Renal cortex interstitium (tissue), 11 donors: ENCODE data around the gene ABCA1. TPM values are rescaled to one million over a fixed set of nuclear protein-coding genes. Genes with fewer than 3 reads are reported as not detected.

Experiments
- DNase-seq, 11 donors: peaks; one replicate each; pipeline ENCODE4 v3.0.0-alpha.2; 2013; ENCODE audit warnings: low read depth in 9 of 11, low spot score in 4 of 11; ENCODE audit errors: extremely low read depth in 1 of 11
- polyA plus RNA-seq, 3 donors: library from polyadenylated mRNA; unstranded; fragments of 120-200 nt; gene quantifications; one replicate each; pipeline ENCODE4 v1.2.1, GENCODE V29; 2013; ENCODE audit not compliant: insufficient read length in 3 of 3

Gene ABCA1
- polyA plus RNA-seq, 3 donors = 9.6 to 10.3 (median 9.6) TPM

DNA sequence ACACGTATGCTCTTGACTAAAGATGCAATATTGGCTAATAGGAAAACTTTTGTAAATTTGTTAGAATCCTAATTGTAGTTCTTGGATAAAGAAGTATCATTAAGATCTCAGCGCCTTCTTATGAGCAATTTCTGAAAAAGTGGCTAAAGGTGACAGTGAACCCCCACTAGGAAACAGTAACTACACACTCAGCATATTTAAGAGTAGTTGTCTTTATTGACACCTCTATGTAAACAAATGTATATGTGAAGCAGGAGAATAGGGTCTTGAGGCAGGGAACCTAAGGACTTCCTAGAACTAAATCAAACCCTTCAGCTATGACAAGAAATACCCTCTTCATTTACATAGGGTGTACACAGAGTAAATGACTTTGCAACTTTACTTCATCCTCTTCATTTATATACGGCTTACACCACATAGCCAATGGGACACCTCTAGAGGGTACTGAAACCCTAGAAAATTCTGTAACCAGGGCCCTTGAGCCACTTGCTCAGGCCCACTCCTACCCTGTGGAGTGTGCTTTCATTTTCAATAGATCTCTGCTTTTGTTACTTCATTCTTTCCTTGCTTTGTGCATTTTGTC, 177.7 kb downstream of the ABCA1 start:
- no peak for DNase-seq

DNA sequence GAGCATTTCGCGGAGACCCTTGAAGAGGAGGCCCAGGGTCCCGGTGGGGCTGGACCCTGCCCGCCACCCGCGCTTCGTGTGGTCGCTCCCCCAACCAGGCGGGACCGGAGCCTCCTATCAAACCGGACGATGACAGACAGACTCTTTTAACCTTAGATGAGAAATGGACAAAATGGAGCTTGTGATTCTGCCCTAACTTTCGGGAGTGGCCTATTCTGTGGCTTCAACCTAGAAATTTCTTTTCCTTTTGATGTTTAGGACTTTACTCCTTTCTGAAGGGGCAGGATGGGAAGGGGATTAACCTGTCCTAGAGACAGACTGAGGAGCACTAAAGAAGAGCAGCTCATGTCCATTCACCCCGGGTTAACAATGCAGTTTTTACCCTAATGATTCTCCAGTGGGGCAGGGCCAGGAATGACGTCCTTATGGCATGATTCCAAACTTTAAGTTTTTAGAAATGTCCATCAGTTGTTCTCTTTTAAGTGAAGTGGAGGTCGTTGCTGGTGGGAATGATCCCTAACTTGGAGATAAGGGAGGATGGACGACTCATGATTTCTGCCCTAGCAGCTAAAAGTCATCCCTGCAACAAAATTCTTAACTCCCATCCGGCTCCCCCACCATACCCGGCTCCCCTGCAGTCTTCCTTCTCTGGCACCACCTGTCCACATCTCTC, 179.5 kb downstream of the ABCA1 start:
- DNase-seq = peak in 7 of 11 donors; percentile 9 to 36 (median 27)

DNA sequence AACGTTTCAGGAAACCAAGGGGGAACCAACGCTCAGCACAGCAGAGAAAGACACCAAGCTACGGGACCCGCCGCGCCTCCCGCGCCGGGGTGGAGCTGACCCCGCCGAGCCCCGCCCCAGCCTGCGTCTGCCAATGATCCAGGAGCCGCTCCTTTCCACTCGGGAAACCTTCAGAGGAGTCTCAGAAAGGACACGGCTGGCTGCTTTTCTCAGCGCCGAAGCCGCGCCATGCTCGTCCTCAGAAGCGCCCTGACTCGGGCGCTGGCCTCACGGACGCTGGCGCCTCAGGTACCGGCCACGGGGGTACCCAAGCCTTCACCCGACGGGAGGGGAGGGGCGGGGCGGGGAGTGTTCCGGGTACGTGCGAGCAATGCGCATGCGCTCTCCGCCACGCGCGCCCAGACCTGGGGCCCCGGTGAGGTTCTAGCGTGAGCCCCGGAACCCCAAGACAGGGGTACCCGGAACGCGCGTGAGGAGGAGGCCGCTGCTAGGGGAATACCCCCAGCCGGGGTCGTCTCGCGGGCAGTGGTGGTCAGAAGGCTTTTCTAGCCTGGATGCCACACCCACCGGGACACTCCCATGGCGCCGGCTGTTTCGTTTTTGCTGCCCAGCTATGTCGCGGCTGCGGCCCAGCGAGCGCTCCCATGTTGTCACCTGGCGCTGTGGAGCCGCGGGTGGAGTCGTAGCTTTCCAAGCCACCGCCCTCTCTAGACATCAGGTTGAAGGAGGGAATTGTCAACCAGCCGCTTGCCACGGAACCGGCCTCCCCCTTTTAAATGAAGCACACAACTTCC, 180.2 kb downstream of the ABCA1 start, which contains the start of gene NIPSNAP3A:
Gene NIPSNAP3A (plus strand): TSS at position 119 of the 794 bp plus-strand sequence. CDS start 110 bp downstream, at position 229.
- DNase-seq = peak; percentile 53 to 85 (median 74)

DNA sequence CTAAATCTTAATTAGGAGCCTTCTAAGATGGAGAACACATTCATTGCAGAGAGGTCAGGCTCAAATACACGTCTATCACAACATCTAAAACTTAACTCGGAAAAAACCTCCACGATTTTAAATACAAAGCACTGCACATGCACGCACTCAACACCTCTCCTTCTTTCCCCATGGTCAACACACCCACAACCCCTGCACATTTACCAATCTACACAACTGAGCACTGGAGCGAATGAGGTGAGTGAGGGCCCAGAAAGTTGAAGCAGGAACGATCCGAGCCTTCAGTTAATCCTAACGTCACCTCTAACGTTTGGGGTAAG, 180.8 kb downstream of the ABCA1 start:
- DNase-seq = peak in 1 of 11 donors; percentile 55

DNA sequence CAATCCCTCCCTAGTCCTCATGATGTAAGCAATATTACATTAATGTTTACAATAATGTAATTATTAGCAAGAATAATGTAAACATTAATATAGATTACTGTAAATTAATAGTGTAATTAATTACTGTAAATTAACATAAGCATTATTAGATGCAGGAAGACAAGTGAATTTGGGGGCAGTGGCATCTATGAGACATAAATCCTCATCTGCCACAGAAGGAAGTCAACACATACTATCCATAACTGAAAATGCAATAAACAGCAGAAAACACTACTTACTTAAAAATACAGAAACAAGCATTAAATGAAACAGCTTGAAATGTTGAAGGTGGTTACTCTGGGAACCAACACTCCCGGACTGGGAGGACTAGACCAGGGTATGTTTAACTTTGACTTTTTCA, 181.2 kb downstream of the ABCA1 start:
- DNase-seq = peak in 3 of 11 donors; percentile 11 to 25 (median 21)

DNA sequence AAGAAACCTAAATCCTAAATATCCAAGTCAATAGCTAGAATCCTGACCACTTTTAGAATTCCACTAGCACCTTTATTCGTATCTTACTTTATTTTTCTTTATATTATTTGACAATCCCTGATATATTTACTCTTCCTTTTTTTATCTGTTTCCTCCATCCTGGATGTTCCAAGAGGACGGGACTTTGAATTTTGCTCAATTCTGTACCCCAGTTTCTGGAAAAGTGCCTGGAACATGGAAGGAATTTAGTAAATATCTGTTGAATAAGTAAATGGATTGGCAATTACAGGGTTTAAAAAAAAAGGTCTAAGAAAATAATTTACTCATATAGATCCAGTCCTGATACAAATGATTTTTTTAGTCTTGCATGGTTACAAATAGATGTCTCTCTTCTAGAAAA, 181.7 kb downstream of the ABCA1 start:
- no peak for DNase-seq

DNA sequence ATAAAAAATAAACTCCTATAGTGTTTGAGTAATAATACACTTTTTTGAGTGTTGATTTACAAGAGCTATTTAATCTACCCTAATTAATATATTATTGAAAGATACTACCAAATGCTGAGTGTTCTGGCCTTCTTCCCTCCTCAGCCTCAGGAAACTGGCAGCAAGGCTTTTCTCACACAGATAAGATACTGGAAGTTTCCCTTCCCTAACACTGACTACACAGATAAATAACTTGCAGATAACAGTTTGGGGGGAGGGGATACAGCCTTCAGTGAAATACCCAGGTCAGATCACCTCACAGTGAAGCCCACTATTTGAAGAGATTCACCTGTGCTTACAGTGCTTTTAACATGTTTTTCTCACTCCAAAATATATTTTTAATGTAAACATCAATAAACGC, 182.1 kb downstream of the ABCA1 start:
- no peak for DNase-seq

DNA sequence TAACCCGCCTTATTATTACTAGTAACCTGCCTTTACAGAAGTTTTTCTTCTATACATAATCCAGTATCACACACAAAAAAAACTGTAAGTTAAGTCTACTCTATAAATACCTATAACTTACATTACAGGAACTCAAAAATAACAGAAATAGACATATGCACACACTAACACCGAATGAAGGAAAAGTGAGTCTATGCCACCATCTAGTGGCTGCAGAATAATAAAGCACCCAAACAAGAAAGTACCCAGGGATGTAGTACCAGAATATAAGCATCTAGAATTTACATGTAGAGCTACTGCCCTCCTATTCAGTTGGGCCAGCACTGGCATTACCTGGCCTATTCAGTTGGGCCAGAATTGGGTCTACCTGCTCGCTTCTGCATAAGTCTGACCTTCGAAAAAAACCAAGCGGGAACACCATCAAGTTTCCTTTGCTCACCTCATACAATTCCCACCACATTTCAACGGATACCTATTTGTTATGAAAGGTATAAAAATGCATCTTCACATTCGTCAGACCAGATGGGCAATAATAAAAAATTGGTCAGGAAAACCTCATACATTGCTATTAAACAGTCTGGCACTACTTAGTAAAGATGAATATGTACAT, 184.5 kb downstream of the ABCA1 start:
- DNase-seq = peak in 8 of 11 donors; percentile 40 to 66 (median 55)

DNA sequence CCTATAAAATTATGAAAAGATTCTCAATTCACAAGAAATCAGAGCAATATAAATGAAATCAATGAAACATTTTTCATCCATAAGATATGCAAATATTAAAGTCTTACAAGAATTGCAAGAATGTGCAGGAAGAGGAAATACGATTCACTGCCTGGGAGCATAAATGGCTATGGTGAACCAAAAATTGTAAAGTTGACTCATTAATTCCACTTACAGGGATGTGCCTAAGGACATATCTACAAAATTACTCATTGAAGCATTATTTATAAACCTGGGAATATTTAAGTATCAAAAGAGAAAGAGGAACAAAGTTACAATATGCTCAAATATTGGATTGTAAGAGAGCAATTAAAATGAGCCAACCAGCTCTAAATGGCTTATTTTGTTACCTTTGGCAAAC, 187.3 kb downstream of the ABCA1 start:
- DNase-seq = no peak

DNA sequence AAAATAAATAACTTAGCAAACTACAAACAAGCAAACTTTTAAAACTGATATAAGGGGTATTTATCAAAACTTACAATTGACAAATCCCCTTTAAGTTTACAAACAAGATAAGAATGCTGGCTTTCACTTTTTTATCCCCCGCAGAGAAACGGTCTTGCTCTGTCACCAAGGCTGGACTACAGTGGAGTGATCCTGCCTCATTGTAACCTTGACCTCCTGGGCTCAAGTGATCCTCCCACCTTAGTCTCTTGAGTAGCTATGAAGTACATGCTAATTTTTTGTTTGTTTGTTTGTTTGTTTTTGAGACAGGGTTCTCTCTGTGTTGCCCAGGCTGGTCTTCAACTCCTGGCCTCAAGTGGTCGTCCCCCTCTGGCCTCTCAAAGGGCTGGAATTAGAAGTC, 189.5 kb downstream of the ABCA1 start:
- no peak for DNase-seq

Other genes with a start within 250 kb of the ABCA1 start
- gene OR13D1, start 233.6 kb downstream of the ABCA1 start, polyA plus RNA-seq = not detected
- 10 to 100 TPM; 46.8 to 60.2 (median 48.4) TPM for gene NIPSNAP3A, start 180.5 kb downstream of the ABCA1 start, polyA plus RNA-seq
- 10 to 100 TPM in 2 of 3 donors, 1 to 10 TPM in 1; 9.2 to 16.3 (median 12.6) TPM for gene NIPSNAP3B, start 164.0 kb downstream of the ABCA1 start, polyA plus RNA-seq